GM19397 (cell line): ENCODE measurements around the gene MAP4K2.
"Not testable (repeated sequence)": the region's sequence is repeated elsewhere in the genome, so short reads cannot be mapped to it uniquely, and the experiment has no call there.

Source experiments
- ATAC-seq: cut with Tn5 transposase; IDR thresholded peaks from one replicate; pipeline ENCODE4 v1.9.1; 2021; ENCODE audit warnings: mild to moderate bottlenecking, moderate library complexity; ENCODE audit not compliant: unreplicated experiment

The MAP4K2 gene

GRCh38 chr11:64838600-64839334 lies 35.8 kb upstream of the MAP4K2 start:
- no peak for ATAC-seq

- ATAC-seq = no peak
Observed at GRCh38 chr11:64837887-64838351, 34.9 kb upstream of the MAP4K2 start.

GRCh38 chr11:64836448-64837072 lies 33.5 kb upstream of the MAP4K2 start:
- ATAC-seq = no peak

GRCh38 chr11:64835616-64836447 lies 32.8 kb upstream of the MAP4K2 start:
- ATAC-seq = no peak

- no peak for ATAC-seq
Observed at GRCh38 chr11:64834723-64835615, 32.0 kb upstream of the MAP4K2 start.

- no peak for ATAC-seq
Observed at GRCh38 chr11:64834031-64834722, 31.2 kb upstream of the MAP4K2 start.

- no peak for ATAC-seq
Observed at GRCh38 chr11:64833509-64833908, 30.5 kb upstream of the MAP4K2 start.

GRCh38 chr11:64833198-64833502 lies 30.1 kb upstream of the MAP4K2 start:
- ATAC-seq = no peak

- ATAC-seq = no peak
Observed at GRCh38 chr11:64832467-64833197, 29.6 kb upstream of the MAP4K2 start.

GRCh38 chr11:64831411-64831891 lies 28.4 kb upstream of the MAP4K2 start:
- ATAC-seq = no peak

GRCh38 chr11:64829536-64830251 lies 26.7 kb upstream of the MAP4K2 start:
- no peak for ATAC-seq

- no peak for ATAC-seq
Observed at GRCh38 chr11:64827451-64827839, 24.4 kb upstream of the MAP4K2 start.

- ATAC-seq = no peak
Observed at GRCh38 chr11:64826578-64827450, 23.8 kb upstream of the MAP4K2 start.

- ATAC-seq = no peak
Observed at GRCh38 chr11:64826062-64826461, 23.0 kb upstream of the MAP4K2 start.

GRCh38 chr11:64823568-64824119 lies 20.6 kb upstream of the MAP4K2 start:
- ATAC-seq = no peak

- no peak for ATAC-seq
Observed at GRCh38 chr11:64817476-64817875, 14.5 kb upstream of the MAP4K2 start.

- ATAC-seq = not testable (repeated sequence)
Observed at GRCh38 chr11:64815433-64815832, 12.4 kb upstream of the MAP4K2 start.
